ENCODE data around the gene EPHB1.
"Not testable (repeated sequence)": the region's sequence is repeated elsewhere in the genome, so short reads cannot be mapped to it uniquely, and the experiment has no call there.

The EPHB1 gene

GRCh38 chr3:135059580-135059979, 264.5 kb downstream of the EPHB1 start:
- H3K4me3 ChIP-seq (ENCODE audit: low read depth, low read length, poor library complexity, severe bottlenecking), result no peak overlapping the region
- no peak overlapping the region for H3K9ac ChIP-seq (ENCODE audit: low read length)
- H3K79me2 ChIP-seq (ENCODE audit: insufficient read depth, low read length), result no peaks in the 10 kb centered on the region
- H3K27ac ChIP-seq (ENCODE audit: low read depth, low read length, poor library complexity, severe bottlenecking), result no peak overlapping the region
- H4K20me1 ChIP-seq (ENCODE audit: insufficient read depth, low read length), result no peaks in the 10 kb centered on the region
- no peaks in the 10 kb centered on the region for H3K36me3 ChIP-seq (ENCODE audit: insufficient read depth, low read length)
- no peaks in the 10 kb centered on the region for H3K4me1 ChIP-seq (ENCODE audit: insufficient read depth, low read length, severe bottlenecking)
- H3K9me3 ChIP-seq (ENCODE audit: low read length), result no peaks in the 10 kb centered on the region
- TF ChIP-seq CTCF (IDR thresholded peaks at IDR 0.05; ENCODE audit: low read length) (no peak), EZH2 (IDR thresholded peaks at IDR 0.05; ENCODE audit: borderline replicate concordance, low read length) (no peak)
- no peak overlapping the region for H2AFZ ChIP-seq (ENCODE audit: low read length)
- H3K4me2 ChIP-seq (ENCODE audit: low read length), result no peak overlapping the region
- no peaks in the 10 kb centered on the region for H3K27me3 ChIP-seq (ENCODE audit: insufficient read depth, low read length)
- H3F3A ChIP-seq (ENCODE audit: insufficient read depth, low read length), result no peaks in the 10 kb centered on the region
- H3K9me2 ChIP-seq (ENCODE audit: low read depth, low read length), result no peaks in the 10 kb centered on the region

- H3K4me1 ChIP-seq (ENCODE audit: insufficient read depth, low read length, severe bottlenecking); H3K9ac ChIP-seq (ENCODE audit: low read length); H3F3A ChIP-seq (ENCODE audit: insufficient read depth, low read length); H3K9me3 ChIP-seq (ENCODE audit: low read length); H4K20me1 ChIP-seq (ENCODE audit: insufficient read depth, low read length); H3K36me3 ChIP-seq (ENCODE audit: insufficient read depth, low read length); H3K4me3 ChIP-seq (ENCODE audit: low read depth, low read length, poor library complexity, severe bottlenecking); H3K27me3 ChIP-seq (ENCODE audit: insufficient read depth, low read length); H3K9me2 ChIP-seq (ENCODE audit: low read depth, low read length); H3K79me2 ChIP-seq (ENCODE audit: insufficient read depth, low read length); H3K27ac ChIP-seq (ENCODE audit: low read depth, low read length, poor library complexity, severe bottlenecking); H2AFZ ChIP-seq (ENCODE audit: low read length); H3K4me2 ChIP-seq (ENCODE audit: low read length): not testable (repeated sequence)
Measured at GRCh38 chr3:135066844-135067727, 272.0 kb downstream of the EPHB1 start.

- no peaks in the 10 kb centered on the region for H3K9me2 ChIP-seq (ENCODE audit: low read depth, low read length)
- H3K27me3 ChIP-seq (ENCODE audit: insufficient read depth, low read length), result no peaks in the 10 kb centered on the region
- no peak overlapping the region for H3K4me2 ChIP-seq (ENCODE audit: low read length)
- H3K9ac ChIP-seq (ENCODE audit: low read length), result no peak overlapping the region
- H2AFZ ChIP-seq (ENCODE audit: low read length), result no peak overlapping the region
- H3K79me2 ChIP-seq (ENCODE audit: insufficient read depth, low read length), result no peaks in the 10 kb centered on the region
- no peak overlapping the region for H3K27ac ChIP-seq (ENCODE audit: low read depth, low read length, poor library complexity, severe bottlenecking)
- no peak for TF ChIP-seq CTCF (IDR thresholded peaks at IDR 0.05; ENCODE audit: low read length)
- TF ChIP-seq EZH2 (IDR thresholded peaks at IDR 0.05; ENCODE audit: borderline replicate concordance, low read length), result no peak
- peaks cover 7% of the 10 kb centered on the region for H3K4me1 ChIP-seq (ENCODE audit: insufficient read depth, low read length, severe bottlenecking)
- H3K36me3 ChIP-seq (ENCODE audit: insufficient read depth, low read length), result no peaks in the 10 kb centered on the region
- no peaks in the 10 kb centered on the region for H3K9me3 ChIP-seq (ENCODE audit: low read length)
- no peak overlapping the region for H3K4me3 ChIP-seq (ENCODE audit: low read depth, low read length, poor library complexity, severe bottlenecking)
- no peaks in the 10 kb centered on the region for H4K20me1 ChIP-seq (ENCODE audit: insufficient read depth, low read length)
- H3F3A ChIP-seq (ENCODE audit: insufficient read depth, low read length), result no peaks in the 10 kb centered on the region
Measured at GRCh38 chr3:135068011-135068410, 273.0 kb downstream of the EPHB1 start.

- Histone ChIP-seq H4K20me1 (ENCODE audit: insufficient read depth, low read length) (no peaks in the 10 kb centered on the region), H3F3A (ENCODE audit: insufficient read depth, low read length) (no peaks in the 10 kb centered on the region), H3K27me3 (ENCODE audit: insufficient read depth, low read length) (no peaks in the 10 kb centered on the region), H3K9ac (ENCODE audit: low read length) (no peak overlapping the region), H2AFZ (ENCODE audit: low read length) (no peak overlapping the region), H3K9me2 (ENCODE audit: low read depth, low read length) (no peaks in the 10 kb centered on the region), H3K79me2 (ENCODE audit: insufficient read depth, low read length) (no peaks in the 10 kb centered on the region), H3K36me3 (ENCODE audit: insufficient read depth, low read length) (no peaks in the 10 kb centered on the region), H3K4me1 (ENCODE audit: insufficient read depth, low read length, severe bottlenecking) (peaks cover 7% of the 10 kb centered on the region), H3K9me3 (ENCODE audit: low read length) (peaks cover 3% of the 10 kb centered on the region; the same call in 1 of the 2 replicates), H3K4me2 (ENCODE audit: low read length) (no peak overlapping the region), H3K27ac (ENCODE audit: low read depth, low read length, poor library complexity, severe bottlenecking) (no peak overlapping the region), H3K4me3 (ENCODE audit: low read depth, low read length, poor library complexity, severe bottlenecking) (no peak overlapping the region)
- no peak for TF ChIP-seq EZH2 (IDR thresholded peaks at IDR 0.05; ENCODE audit: borderline replicate concordance, low read length)
- no peak for TF ChIP-seq CTCF (IDR thresholded peaks at IDR 0.05; ENCODE audit: low read length)
Measured at GRCh38 chr3:135069406-135069805, 274.3 kb downstream of the EPHB1 start.
